Measurements from ENCODE around the gene FLVCR1.

Gene FLVCR1

DNA sequence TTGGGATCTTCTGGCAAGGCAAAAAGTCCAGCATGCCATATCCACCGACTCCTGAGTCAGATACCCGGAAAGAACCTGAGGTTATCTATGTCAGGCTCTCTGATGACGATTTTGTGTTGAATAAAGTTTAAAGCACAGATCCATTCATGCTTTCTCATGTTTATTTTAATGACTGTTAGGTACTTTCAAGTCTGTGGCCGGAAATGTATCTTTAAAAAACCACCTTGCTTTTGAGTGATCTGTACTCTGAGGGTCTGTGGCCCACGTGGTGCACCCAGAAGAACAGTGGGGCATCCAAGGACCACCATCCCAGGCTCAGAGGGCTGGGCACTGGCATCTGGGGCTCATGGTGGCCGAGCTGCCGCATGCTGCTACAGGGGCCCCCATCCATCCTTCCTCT, 62.2 kb downstream of the FLVCR1 start:
- TF ChIP-seq, protein P1, sequence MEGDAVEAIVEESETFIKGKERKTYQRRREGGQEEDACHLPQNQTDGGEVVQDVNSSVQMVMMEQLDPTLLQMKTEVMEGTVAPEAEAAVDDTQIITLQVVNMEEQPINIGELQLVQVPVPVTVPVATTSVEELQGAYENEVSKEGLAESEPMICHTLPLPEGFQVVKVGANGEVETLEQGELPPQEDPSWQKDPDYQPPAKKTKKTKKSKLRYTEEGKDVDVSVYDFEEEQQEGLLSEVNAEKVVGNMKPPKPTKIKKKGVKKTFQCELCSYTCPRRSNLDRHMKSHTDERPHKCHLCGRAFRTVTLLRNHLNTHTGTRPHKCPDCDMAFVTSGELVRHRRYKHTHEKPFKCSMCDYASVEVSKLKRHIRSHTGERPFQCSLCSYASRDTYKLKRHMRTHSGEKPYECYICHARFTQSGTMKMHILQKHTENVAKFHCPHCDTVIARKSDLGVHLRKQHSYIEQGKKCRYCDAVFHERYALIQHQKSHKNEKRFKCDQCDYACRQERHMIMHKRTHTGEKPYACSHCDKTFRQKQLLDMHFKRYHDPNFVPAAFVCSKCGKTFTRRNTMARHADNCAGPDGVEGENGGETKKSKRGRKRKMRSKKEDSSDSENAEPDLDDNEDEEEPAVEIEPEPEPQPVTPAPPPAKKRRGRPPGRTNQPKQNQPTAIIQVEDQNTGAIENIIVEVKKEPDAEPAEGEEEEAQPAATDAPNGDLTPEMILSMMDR (IDR thresholded peaks at IDR 0.05; ENCODE audit: low read depth, low read length) = no peak
- Histone ChIP-seq H3K9me3 (no peaks in the 10 kb centered on the region), H3K4me1 (peaks cover 3% of the 10 kb centered on the region), H3K4me3 (ENCODE audit: low read depth, low read length) (no peak overlapping the region), H3K36me3 (no peaks in the 10 kb centered on the region), H3K27me3 (no peaks in the 10 kb centered on the region)
- no peak for DNase-seq

DNA sequence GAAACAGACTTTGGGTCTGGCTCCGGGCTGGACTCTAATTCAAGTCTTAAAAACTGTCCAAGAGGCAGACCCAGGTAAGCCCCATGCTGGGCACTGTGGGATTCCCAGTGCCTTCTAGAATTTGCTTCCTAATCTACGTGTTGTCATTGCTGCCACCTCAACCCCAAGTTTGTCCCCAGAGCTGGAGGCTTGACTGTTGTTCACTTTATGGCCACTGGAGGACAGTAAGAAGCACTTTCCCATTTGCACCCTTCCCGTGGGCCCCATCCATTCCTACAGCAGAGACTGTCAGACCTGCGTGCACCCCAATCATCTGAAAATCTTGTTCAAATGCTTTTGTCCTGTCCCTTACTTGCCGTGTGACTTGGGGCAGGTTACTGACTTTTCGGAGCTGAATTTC, 62.8 kb downstream of the FLVCR1 start:
- no peak overlapping the region for H3K4me3 ChIP-seq (ENCODE audit: low read depth, low read length)
- TF ChIP-seq, protein P1 (IDR thresholded peaks at IDR 0.05; ENCODE audit: low read depth, low read length) = peak; percentile 48
- no peak for DNase-seq
- no peaks in the 10 kb centered on the region for H3K27me3 ChIP-seq
- H3K9me3 ChIP-seq = no peaks in the 10 kb centered on the region
- no peaks in the 10 kb centered on the region for H3K4me1 ChIP-seq
- H3K36me3 ChIP-seq = no peaks in the 10 kb centered on the region

DNA sequence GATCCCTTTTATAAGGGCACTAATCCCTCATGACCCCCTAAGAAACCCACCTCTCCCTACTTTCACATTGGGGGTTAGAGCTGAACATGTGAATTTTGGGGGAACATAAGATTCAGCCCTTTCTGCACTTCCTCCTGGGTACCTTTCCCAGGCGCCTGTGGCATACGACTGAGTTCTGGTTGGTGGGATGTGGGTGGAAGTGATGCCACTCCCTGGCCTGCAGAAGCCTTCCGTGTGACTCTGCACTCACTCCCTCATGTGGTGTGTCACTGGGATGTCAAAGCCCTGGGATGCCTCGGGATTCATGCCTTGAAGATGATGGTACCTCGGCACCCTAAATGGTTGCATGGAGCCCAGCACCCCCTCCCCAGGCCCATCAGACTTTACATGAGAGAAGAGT, 63.9 kb downstream of the FLVCR1 start:
- no peaks in the 10 kb centered on the region for H3K27me3 ChIP-seq
- no peak for DNase-seq
- no peaks in the 10 kb centered on the region for H3K4me1 ChIP-seq
- no peaks in the 10 kb centered on the region for H3K9me3 ChIP-seq
- H3K36me3 ChIP-seq = no peaks in the 10 kb centered on the region
- TF ChIP-seq, protein P1 (IDR thresholded peaks at IDR 0.05; ENCODE audit: low read depth, low read length) = no peak
- no peak overlapping the region for H3K4me3 ChIP-seq (ENCODE audit: low read depth, low read length)

DNA sequence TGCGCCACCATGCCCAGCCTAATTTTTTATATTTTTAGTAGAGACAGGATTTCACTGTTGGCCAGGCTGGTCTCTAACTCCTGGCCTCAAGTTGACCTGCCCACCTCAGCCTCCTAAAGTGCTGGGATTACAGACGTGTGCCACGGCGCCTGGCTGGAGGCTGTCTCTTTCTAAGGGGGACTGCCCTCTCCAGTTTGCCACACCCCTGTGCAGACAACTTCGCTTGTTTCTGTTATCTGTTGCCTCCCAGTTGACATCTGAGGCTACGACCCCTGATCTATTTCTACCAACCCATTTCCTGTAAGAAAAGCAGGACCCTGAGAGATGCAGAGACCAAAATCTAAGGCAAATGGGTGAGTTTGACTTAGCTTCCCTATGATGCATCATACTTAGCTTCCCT, 68.3 kb downstream of the FLVCR1 start:
- H3K4me3 ChIP-seq (ENCODE audit: low read depth, low read length) = no peak overlapping the region

DNA sequence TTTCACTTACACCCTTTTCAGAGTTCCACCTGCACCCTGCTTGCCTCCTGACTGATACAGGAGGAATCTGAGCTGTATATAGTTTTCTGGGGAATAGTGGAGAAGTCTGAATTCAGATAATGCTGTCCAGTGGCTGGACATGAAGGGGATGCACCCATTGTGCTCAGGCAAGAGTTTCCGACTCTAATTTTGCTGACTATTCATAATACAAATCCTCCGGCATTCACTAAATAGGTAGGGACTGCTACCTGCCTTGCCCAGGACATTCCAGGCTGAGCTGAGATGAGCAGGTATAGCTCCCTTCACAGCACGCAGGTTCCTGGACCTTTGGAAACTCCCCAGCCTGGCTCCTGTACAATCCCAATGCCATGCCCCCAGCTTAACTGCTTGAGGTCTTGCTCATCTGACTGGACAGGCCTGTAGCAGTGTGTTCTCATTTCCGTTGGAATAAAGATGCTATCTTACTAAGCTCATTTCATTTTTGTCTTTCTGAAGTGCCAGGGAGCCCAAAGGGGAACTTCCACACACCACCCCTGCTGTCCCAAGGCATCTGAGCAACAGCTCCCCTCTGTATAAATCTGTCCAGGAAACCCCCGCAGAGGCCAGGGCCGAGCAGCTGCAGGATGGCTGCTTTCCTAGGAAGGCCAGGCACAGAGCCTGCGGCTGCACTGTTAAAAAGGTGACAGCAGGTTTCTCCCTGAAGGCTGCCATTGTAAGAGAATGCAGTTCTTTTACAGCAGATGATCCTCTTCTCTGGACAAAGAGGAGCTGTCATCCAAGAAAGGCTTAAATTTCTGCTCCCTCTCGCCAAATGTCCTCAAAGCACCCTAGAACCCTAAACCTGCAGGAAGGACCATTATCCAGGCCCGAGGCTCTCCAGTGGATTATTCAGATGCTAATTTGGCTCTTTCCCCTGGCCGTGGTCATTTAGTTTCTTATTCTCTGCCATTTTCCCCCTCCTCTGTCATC, 70.5 kb downstream of the FLVCR1 start:
- TF ChIP-seq, protein P1 (IDR thresholded peaks at IDR 0.05; ENCODE audit: low read depth, low read length) = no peak
- Histone ChIP-seq H3K4me3 (ENCODE audit: low read depth, low read length) (no peak overlapping the region), H3K27me3 (no peaks in the 10 kb centered on the region), H3K36me3 (no peaks in the 10 kb centered on the region), H3K4me1 (peaks cover 9% of the 10 kb centered on the region; the same call in 1 of the 2 replicates), H3K9me3 (no peaks in the 10 kb centered on the region)
- peak; percentile 31 for DNase-seq

More for the DNA sequence above, 68.3 kb downstream of the FLVCR1 start:
- no peak for DNase-seq
- TF ChIP-seq, protein P1 (IDR thresholded peaks at IDR 0.05; ENCODE audit: low read depth, low read length) = no peak
- H3K4me1 ChIP-seq = peaks cover 9% of the 10 kb centered on the region; the same call in 1 of the 2 replicates
- H3K9me3 ChIP-seq = no peaks in the 10 kb centered on the region
- no peaks in the 10 kb centered on the region for H3K36me3 ChIP-seq
- no peaks in the 10 kb centered on the region for H3K27me3 ChIP-seq

All from BE2C (cell line).